Heart left ventricle (tissue), 13 donors: ENCODE data around the gene TMIGD3.

Experiments
- CTCF ChIP-seq, 12 donors: fragments of 200-600 bp; sonication (generic) in 4 of 12; IDR thresholded peaks; one replicate each; pipeline versions ENCODE4 v1.5.0 to v1.8.0; 2018 to 2022; ENCODE audit warnings: antibody characterized with exemption in 12 of 12, mild to moderate bottlenecking in 5 of 12
- POLR2A ChIP-seq, 2 donors: fragments of 450-650 bp; IDR thresholded peaks; one replicate each; pipeline ENCODE4 v1.6.1; 2017; ENCODE audit warnings: antibody characterized with exemption in 2 of 2, mild to moderate bottlenecking in 2 of 2, moderate library complexity in 2 of 2
- donor health status: ischemic (EF 13 %, LVEDD 7.1; RV severe dilation, severe dysfunction).
- donor health status: DM: no; HTN: yes; CAD: no.
- donor health status: DM: no; HTN: no; CAD: no.
- donor health status: ischemic (EF 25% LVEDD 6.9; RV normal size, moderate dysfunction).
- donor health status: ischemic (EF 25% LVEDD 5.7; RV mildly dilated, moderate dysfunction).
- donor health status: ischemic (EF 35%, LVEDD 5.7; RV mildly dilated, moderate dysfunction).
- donor health status: nonischemic (EF 11% LVEDD 7.7; RV severe dilation, severe dysfunction).
- donor health status: DM: yes; HTN: yes; CAD: no.
- donor health status: PGD.
- donor health status: ischemic (EF 29% LVEDD 5.4; RV normal size, mild dysfunction).
- donor health status: nonischemic (EF 23%, LVEDD 6.1; RV moderate dilation, normal function).

DNA sequence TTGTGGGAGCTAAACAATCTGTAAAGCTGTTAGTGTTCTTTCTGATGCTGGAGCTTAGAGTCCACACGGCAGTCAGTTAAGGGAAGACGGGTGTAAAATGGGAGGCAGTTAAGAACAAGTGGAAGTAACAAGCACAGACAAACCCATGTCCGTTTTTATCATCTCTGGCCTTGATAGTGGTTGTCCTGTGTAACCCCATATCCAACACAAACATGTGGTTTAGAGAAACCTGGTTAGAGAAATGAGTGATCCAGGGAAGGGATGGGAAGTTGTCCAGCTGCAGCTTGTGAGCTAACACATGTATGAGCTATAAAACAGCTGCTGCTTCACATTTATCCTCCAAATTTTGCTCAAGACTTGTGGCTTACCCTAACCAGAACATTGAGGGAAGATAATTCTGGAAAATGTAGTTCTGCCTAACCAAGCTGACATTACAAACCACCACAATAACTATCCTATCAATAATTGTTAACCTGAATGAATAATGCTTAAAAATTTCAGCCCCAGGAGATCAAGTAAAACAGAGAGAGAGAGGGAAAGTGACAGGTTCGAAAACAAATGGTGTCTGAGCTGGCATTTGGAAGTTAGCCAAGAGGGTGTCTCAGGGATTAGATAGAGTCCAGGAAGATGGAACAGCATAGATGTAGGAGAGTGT lies 40.3 kb downstream of the TMIGD3 start:
- TF ChIP-seq CTCF (IDR thresholded peaks at IDR 0.05): no peak
- no peak for TF ChIP-seq POLR2A (IDR thresholded peaks at IDR 0.05)
